GM19397 (cell line): ENCODE results near the gene CDH13.

ENCODE experiments used
- ATAC-seq: cut with Tn5 transposase; IDR thresholded peaks from one replicate; pipeline ENCODE4 v1.9.1; 2021; ENCODE audit warnings: mild to moderate bottlenecking, moderate library complexity; ENCODE audit not compliant: unreplicated experiment

Gene CDH13

GRCh38 chr16:82936941-82937551 is 310.3 kb downstream of the CDH13 start:
- no peak for ATAC-seq

DNA sequence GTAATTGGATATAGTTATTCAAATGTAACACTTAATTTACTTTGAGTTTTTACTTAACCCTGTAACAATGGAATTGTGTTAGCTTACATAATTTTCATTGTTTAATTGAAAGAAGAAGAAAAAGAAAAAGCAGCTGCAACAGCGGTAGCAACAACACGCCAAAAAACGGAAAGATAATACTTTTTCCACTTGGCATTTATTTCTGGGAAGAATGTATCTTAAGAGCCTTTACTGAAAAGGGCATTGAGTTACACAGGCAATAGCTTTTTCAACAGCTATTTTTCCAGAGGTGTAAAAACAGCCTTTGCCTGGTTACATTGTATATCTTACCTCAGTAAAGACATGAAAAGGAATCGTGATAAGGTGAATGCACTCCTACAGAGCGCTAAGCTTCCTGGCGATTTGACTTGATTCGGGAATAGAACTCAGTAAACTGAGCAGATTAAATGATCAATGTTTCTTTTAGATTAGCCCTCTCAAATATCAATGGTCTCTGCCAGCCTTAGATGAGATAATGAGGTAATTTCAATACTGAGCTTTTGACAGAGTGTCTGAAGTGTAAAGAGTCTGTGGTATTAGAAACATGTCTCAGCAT is 311.3 kb downstream of the CDH13 start:
- no peak for ATAC-seq

DNA sequence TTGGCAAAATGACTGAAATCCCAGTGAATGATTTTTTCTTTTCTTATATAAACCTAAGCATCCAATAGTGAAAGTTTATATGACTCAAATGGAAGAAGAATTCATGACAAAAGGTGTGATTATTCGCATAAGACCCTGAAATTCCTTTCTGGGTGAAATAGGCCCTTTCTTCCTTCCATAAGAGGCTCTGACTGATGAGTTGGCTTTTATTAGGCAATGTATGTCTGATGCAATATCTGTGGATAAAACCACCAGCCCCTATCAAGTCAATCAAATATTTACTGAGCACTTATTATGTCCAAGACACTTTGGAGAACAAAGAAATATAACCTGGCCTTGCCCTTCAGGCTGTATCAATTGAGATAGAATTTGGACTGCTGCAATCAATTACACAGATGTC is 316.6 kb downstream of the CDH13 start:
- ATAC-seq = no peak

GRCh38 chr16:82945420-82946101 is 318.8 kb downstream of the CDH13 start:
- ATAC-seq = no peak

DNA sequence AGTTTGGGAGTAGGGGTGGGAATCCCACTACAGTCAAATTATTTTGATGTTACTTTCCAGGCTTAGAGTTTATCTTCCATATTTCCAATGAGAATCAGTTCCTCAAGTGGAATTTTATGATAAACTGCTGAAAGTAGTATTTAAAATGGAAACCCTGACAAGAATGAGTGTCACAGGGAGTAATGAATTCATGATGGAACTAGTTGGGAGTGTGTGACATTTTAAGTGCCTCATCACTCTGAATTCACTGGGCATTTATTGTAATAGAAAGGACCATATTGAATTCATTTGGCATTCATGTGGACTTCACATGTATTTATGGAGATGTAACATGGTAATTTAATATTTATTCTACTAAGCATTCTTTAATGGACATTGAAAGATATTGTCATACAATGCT is 320.9 kb downstream of the CDH13 start:
- ATAC-seq = no peak

GRCh38 chr16:82949016-82949415 is 322.2 kb downstream of the CDH13 start:
- no peak for ATAC-seq

DNA sequence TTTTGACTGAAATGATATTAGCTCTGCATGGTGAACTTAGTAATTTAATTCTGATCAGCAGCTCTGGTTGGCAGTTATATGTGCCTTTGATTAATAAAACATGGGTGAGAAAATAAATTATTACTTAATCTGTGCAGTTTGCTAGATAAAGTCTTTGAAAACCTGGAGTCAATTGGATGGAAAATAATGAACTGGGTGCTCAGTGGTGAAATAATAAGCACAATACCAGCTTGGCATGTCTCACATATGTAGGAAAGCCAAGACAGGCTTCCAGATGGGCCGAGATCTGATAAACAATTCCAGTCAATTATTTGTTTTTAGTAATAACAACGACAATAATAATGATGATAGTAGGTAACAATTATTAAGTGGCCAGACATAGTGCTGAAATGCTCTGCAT is 326.7 kb downstream of the CDH13 start:
- ATAC-seq = no peak

DNA sequence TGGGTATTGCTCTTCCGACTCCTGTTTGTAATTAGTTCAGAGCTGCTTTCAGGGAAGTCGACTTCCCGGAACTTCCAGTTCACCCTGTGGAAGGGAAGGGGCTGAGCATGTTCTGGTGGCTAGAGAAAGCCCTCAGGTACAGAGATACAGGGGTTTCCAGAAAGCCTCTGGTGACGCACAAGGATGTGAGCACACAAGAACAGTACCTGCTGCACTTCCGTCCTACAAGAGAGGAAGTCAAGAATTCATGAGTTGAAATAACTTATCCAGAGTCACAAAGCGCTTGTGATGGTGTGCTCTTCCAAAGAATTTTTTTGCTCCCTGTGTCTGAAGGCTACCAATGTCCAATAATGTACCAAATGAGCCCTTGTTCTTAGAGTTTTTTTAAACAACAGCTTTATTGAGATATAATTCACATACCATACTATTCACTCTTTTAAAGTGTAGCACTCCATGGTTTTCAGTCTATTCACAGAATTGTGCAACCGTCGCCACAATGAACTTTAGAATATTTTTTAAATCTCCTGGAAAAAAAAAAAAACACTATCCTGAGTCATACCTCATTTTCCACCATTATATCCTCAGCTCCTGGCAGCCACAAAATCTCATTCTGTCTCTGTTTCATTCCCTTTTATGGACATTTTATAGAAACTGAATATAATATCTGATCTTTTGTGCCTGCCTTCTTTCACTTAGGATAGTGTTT is 327.6 kb downstream of the CDH13 start:
- no peak for ATAC-seq

DNA sequence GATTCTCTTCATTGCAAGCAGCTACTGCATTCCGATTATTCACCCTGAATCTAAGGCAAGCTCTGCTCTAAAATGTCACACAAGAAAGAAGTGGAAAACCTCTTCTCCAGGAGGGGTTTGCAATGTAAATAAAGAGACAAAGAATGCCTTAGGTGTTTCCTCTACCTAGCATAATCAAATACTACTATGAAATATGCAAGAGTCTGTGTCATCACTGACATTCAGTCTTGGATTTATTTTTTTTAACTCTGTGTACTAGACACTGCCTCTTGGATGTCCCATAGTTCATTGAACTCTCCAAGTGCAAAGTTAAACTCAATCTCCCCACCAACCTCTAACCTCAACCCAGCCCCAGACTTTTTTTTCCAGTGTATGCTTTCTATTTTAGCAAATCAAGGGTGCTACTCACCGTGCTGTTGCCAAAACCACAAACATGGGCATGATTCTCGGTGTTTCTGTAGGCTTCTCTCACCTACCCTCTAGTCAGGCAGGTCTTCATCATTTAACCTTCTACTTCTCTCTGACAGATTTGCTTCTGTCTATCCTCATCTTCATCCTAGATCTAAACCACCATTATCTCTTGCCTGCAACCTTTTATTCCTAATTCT is 329.1 kb downstream of the CDH13 start:
- no peak for ATAC-seq

DNA sequence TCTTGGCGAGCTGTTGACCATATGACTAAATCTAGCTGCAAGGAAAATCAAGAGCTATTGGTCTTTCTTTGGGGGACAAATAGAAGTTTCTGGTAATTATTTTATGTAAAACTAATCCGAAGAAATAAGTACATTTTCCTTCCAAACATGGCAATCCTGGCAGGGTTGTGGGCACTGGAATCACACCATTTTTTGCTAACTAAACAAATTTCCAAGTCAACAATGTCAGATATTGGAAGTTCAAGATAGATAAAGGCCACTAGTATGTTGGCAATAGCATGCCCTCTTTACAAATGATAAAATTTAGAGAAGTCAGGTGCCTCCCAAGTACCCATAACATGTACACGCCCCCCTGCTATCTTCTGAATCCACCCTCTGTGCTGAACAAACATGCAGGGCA is 330.4 kb downstream of the CDH13 start:
- no peak for ATAC-seq

- no peak for ATAC-seq
These were observed 334.1 kb downstream of the CDH13 start for GRCh38 chr16:82960918-82961317.

- no peak for ATAC-seq
These were observed 336.9 kb downstream of the CDH13 start for GRCh38 chr16:82963653-82964052.

DNA sequence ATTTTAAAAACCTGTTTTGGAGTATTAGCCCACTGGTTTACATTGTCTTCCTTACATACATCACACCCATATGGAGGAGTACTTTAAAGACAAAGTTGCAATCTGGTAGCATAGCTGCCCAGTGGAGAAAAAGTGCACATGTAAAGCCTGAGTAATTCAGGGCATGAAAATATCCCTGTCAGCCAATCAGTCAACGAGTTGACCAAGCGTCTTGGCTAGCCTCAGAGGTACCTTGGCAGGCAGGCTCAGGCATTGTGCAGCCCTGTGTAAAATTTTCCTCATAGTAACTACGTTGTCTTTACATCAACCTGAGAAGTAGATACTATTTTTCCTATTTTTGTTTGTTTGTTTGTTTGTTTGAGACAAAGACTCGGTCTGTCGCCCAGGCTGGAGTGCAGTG is 339.0 kb downstream of the CDH13 start:
- no peak for ATAC-seq

GRCh38 chr16:82967424-82967823 is 340.7 kb downstream of the CDH13 start:
- no peak for ATAC-seq

- no peak for ATAC-seq
These were observed 344.4 kb downstream of the CDH13 start for GRCh38 chr16:82971126-82971525.

GRCh38 chr16:82972331-82972919 is 345.7 kb downstream of the CDH13 start:
- ATAC-seq = no peak

- ATAC-seq = no peak
These were observed 352.8 kb downstream of the CDH13 start for GRCh38 chr16:82979406-82980111.

GRCh38 chr16:82980810-82981209 is 354.0 kb downstream of the CDH13 start:
- ATAC-seq = no peak

GRCh38 chr16:82987767-82988166 is 361.0 kb downstream of the CDH13 start:
- no peak for ATAC-seq

DNA sequence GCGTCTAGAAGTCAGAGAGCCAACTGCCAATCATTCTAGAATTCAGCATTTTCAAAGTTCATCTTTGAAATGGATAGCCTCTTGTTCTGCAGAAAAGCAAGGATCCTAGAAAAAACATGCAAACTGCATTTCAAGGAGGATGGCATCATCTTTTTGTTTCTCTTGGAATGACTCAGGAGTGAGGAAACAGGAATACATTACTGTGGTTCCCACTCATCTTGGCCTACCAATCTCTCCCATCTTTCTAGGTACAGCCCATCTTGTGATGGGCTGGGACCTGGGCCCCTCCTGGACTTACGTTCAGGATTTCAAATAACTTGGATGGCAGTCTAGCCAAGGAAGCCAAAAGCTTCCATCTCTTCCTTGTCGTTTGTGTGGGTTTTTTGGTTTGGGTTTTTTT is 363.4 kb downstream of the CDH13 start:
- ATAC-seq = no peak
